Activated T-helper 9 cell treated with anti-CD3 and anti-CD28 coated beads, Interleukin-2, amount 50 U/mL, for 16 hours (primary cell): ENCODE data around the gene ZC3H4.
"Not testable (repeated sequence)": the region's sequence is repeated elsewhere in the genome, so short reads cannot be mapped to it uniquely, and the experiment has no call there.

Experiments used
- DNase-seq: peaks from one replicate; pipeline ENCODE4 v3.0.0-alpha.2; 2020; ENCODE audit warnings: low read depth

ZC3H4 gene

GRCh38 chr19:47084879-47085439 lies 28.6 kb downstream of the ZC3H4 start:
- no peak for DNase-seq

GRCh38 chr19:47082493-47082892 lies 31.1 kb downstream of the ZC3H4 start:
- no peak for DNase-seq

- DNase-seq: no peak
These were observed 32.5 kb downstream of the ZC3H4 start for GRCh38 chr19:47081095-47081494.

- DNase-seq: not testable (repeated sequence)
These were observed 35.2 kb downstream of the ZC3H4 start for GRCh38 chr19:47078351-47078750.

GRCh38 chr19:47075941-47076340 lies 37.6 kb downstream of the ZC3H4 start:
- DNase-seq: no peak

GRCh38 chr19:47075179-47075810 lies 38.3 kb downstream of the ZC3H4 start:
- DNase-seq: no peak

- no peak for DNase-seq
These were observed 39.0 kb downstream of the ZC3H4 start for GRCh38 chr19:47074621-47075020.

- DNase-seq: no peak
These were observed 40.0 kb downstream of the ZC3H4 start for GRCh38 chr19:47073574-47073973.

- no peak for DNase-seq
These were observed 41.3 kb downstream of the ZC3H4 start for GRCh38 chr19:47072323-47072722.

- no peak for DNase-seq
These were observed 41.8 kb downstream of the ZC3H4 start for GRCh38 chr19:47071731-47072130.

- DNase-seq: no peak
These were observed 42.8 kb downstream of the ZC3H4 start for GRCh38 chr19:47070756-47071155.

- no peak for DNase-seq
These were observed 43.8 kb downstream of the ZC3H4 start for GRCh38 chr19:47069795-47070194.

GRCh38 chr19:47068876-47069406 lies 44.6 kb downstream of the ZC3H4 start:
- no peak for DNase-seq

- DNase-seq: no peak
These were observed 45.3 kb downstream of the ZC3H4 start for GRCh38 chr19:47068246-47068645.

- DNase-seq: no peak
These were observed 46.2 kb downstream of the ZC3H4 start for GRCh38 chr19:47067215-47067847.

- no peak for DNase-seq
These were observed 47.0 kb downstream of the ZC3H4 start for GRCh38 chr19:47066376-47067214.

- DNase-seq: no peak
These were observed 48.3 kb downstream of the ZC3H4 start for GRCh38 chr19:47065242-47065641.

GRCh38 chr19:47063874-47064273 lies 49.7 kb downstream of the ZC3H4 start:
- DNase-seq: no peak

- DNase-seq: no peak
These were observed 55.0 kb downstream of the ZC3H4 start for GRCh38 chr19:47058621-47059022.

GRCh38 chr19:47057328-47057727 lies 56.2 kb downstream of the ZC3H4 start:
- DNase-seq: no peak

GRCh38 chr19:47056411-47056810 lies 57.2 kb downstream of the ZC3H4 start:
- DNase-seq: no peak

GRCh38 chr19:47050562-47050961 lies 63.0 kb downstream of the ZC3H4 start:
- DNase-seq: not testable (repeated sequence)

- no peak for DNase-seq
These were observed 64.3 kb downstream of the ZC3H4 start for GRCh38 chr19:47049307-47049700.
